ENCODE data around the gene MRPS34. TPM values are rescaled to one million over a fixed set of nuclear protein-coding genes. Genes with fewer than 3 reads are reported as not detected.

Gene MRPS34
- total RNA-seq, 1 experiment from 2014 or later: 247 TPM

DNA sequence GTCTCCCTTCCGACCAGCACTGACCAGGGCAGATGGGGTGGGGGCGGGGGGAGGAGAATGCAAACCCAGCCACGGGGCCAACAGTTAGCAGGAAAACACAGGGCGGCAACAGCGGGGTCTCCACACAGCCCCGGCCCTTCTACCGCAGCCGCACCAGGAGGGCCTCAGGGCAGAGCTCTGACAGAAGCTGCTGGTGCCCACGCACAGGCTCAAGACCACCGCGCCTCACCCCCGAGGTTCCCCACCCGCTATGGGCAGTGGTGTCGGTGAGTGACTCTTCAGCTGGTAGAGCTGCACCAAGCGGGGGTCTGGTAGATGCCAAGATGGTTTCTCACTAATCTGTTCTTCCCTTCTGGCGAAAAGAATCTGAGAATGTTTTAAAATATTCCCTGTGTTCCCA lies 37.6 kb upstream of the MRPS34 start:
- ChIA-PET POLR2A (ENCODE audit: low non-redundant PET) (no interaction called here), CTCF (no interaction called here)
- intact Hi-C loops (cut with micrococcal nuclease; ENCODE audit: unreplicated experiment): no loop called here
- TF ChIP-seq, protein P1, sequence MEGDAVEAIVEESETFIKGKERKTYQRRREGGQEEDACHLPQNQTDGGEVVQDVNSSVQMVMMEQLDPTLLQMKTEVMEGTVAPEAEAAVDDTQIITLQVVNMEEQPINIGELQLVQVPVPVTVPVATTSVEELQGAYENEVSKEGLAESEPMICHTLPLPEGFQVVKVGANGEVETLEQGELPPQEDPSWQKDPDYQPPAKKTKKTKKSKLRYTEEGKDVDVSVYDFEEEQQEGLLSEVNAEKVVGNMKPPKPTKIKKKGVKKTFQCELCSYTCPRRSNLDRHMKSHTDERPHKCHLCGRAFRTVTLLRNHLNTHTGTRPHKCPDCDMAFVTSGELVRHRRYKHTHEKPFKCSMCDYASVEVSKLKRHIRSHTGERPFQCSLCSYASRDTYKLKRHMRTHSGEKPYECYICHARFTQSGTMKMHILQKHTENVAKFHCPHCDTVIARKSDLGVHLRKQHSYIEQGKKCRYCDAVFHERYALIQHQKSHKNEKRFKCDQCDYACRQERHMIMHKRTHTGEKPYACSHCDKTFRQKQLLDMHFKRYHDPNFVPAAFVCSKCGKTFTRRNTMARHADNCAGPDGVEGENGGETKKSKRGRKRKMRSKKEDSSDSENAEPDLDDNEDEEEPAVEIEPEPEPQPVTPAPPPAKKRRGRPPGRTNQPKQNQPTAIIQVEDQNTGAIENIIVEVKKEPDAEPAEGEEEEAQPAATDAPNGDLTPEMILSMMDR (conservative IDR thresholded peaks at IDR 0.05; ENCODE audit: low read depth, low read length): no peak
- no peak for TF ChIP-seq EZH2 (IDR thresholded peaks at IDR 0.05; ENCODE audit: borderline replicate concordance, low read depth, low read length, poor library complexity, severe bottlenecking)
- H3K4me1 ChIP-seq (ENCODE audit: insufficient read depth, low read length, poor library complexity, severe bottlenecking): peaks cover 9% of the 10 kb centered on the region
- H3K27ac ChIP-seq (ENCODE audit: low read depth, low read length, poor library complexity, severe bottlenecking): no peak overlapping the region
- no TSS peak for BruUV-seq (replicated peaks)
- no peaks in the 10 kb centered on the region for H3K36me3 ChIP-seq (ENCODE audit: insufficient read depth, low read length, poor library complexity, severe bottlenecking)
- H3K27me3 ChIP-seq (replicated peaks; ENCODE audit: insufficient read depth, low read depth, low read length, poor library complexity): no peaks in the 10 kb centered on the region
- DNase-seq (ENCODE audit: low spot score): no peak
- H3K9me3 ChIP-seq (ENCODE audit: low read depth, low read length, poor library complexity, severe bottlenecking): no peaks in the 10 kb centered on the region
- H3K4me3 ChIP-seq (ENCODE audit: low read depth, low read length, poor library complexity, severe bottlenecking): no peak overlapping the region

DNA sequence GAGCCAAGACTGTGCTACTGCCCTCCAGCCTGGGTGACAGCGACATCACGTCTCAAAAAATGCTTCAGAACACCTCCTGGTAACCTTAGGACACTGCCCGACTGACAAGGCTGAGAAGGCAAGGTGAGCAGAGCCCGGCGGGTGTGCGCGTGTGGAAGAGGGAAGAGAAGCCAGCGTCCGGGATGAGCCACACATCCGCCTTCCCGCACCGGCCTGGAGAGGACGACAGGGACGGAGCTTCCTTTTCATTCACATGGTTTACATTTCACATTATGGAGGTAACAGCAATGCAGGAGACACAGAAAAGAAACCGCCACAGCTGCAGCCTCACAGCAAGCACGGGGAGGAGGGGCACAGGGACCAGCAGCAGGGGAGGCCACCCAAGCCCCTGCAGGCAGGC lies 37.2 kb upstream of the MRPS34 start:
- CTCF ChIA-PET: no interaction called here
- Histone ChIP-seq H3K4me3 (ENCODE audit: low read depth, low read length, poor library complexity, severe bottlenecking) (no peak overlapping the region), H3K9me3 (ENCODE audit: low read depth, low read length, poor library complexity, severe bottlenecking) (no peaks in the 10 kb centered on the region), H3K27me3 (replicated peaks; ENCODE audit: insufficient read depth, low read depth, low read length, poor library complexity) (no peaks in the 10 kb centered on the region), H3K4me1 (ENCODE audit: insufficient read depth, low read length, poor library complexity, severe bottlenecking) (peaks cover 9% of the 10 kb centered on the region), H3K36me3 (ENCODE audit: insufficient read depth, low read length, poor library complexity, severe bottlenecking) (no peaks in the 10 kb centered on the region), H3K27ac (ENCODE audit: low read depth, low read length, poor library complexity, severe bottlenecking) (no peak overlapping the region)
- POLR2A ChIA-PET (ENCODE audit: low non-redundant PET): no interaction called here
- no TSS peak for BruUV-seq (replicated peaks)
- TF ChIP-seq EZH2 (IDR thresholded peaks at IDR 0.05; ENCODE audit: borderline replicate concordance, low read depth, low read length, poor library complexity, severe bottlenecking): no peak
- TF ChIP-seq, protein P1 (conservative IDR thresholded peaks at IDR 0.05; ENCODE audit: low read depth, low read length): no peak
- intact Hi-C loops (cut with micrococcal nuclease; ENCODE audit: unreplicated experiment): no loop called here
- DNase-seq (ENCODE audit: low spot score): no peak

DNA sequence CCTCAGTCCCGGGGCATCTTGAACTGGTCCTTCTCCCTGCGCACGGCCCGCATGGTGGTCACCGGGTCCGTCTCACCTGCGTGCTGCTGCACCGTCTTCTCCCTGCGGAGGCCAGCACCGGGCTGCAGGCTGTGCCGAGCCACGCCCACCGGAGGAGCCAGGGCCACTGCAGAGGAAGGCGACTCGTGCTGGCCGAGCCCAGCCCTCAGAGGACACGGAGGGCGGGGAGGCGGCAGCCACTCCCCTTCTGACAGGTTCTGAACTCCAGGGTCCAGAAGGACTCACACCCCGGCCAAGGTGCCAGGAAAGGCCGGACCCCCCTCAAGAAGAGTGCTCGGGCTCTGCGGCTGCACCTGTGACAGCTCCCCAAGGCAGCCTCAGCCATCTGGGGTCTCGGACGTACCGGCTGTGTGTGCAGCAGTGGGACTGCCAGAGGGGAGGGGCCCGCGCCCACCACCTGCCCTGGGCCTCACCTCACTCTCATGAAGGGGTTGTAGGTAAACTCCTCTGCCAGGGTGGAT lies 36.4 kb upstream of the MRPS34 start:
- H3K27ac ChIP-seq (ENCODE audit: low read depth, low read length, poor library complexity, severe bottlenecking): no peak overlapping the region
- H3K36me3 ChIP-seq (ENCODE audit: insufficient read depth, low read length, poor library complexity, severe bottlenecking): no peaks in the 10 kb centered on the region
- CTCF ChIA-PET: no interaction called here
- no peaks in the 10 kb centered on the region for H3K27me3 ChIP-seq (replicated peaks; ENCODE audit: insufficient read depth, low read depth, low read length, poor library complexity)
- intact Hi-C loops (cut with micrococcal nuclease; ENCODE audit: unreplicated experiment): no loop called here
- no peak for DNase-seq (ENCODE audit: low spot score)
- TF ChIP-seq, protein P1 (conservative IDR thresholded peaks at IDR 0.05; ENCODE audit: low read depth, low read length): no peak
- TF ChIP-seq EZH2 (IDR thresholded peaks at IDR 0.05; ENCODE audit: borderline replicate concordance, low read depth, low read length, poor library complexity, severe bottlenecking): no peak
- no peak overlapping the region for H3K4me3 ChIP-seq (ENCODE audit: low read depth, low read length, poor library complexity, severe bottlenecking)
- no peaks in the 10 kb centered on the region for H3K9me3 ChIP-seq (ENCODE audit: low read depth, low read length, poor library complexity, severe bottlenecking)
- no TSS peak for BruUV-seq (replicated peaks)
- POLR2A ChIA-PET (ENCODE audit: low non-redundant PET): no interaction called here
- peaks cover 9% of the 10 kb centered on the region for H3K4me1 ChIP-seq (ENCODE audit: insufficient read depth, low read length, poor library complexity, severe bottlenecking)
